ENCODE results near the gene PDE4A. TPM values are rescaled to one million over a fixed set of nuclear protein-coding genes. Genes with fewer than 3 reads are reported as not detected.
"Not testable (repeated sequence)": the region's sequence is repeated elsewhere in the genome, so short reads cannot be mapped to it uniquely, and the experiment has no call there.

Gene PDE4A
- polyA plus RNA-seq, 1 donor = 5.0 TPM

GRCh38 chr19:10404888-10405820, 15.2 kb upstream of the PDE4A start:
- no peak for DNase-seq

- DNase-seq = no peak
These were observed 14.1 kb upstream of the PDE4A start for GRCh38 chr19:10406191-10406590.

- no peak for DNase-seq
These were observed 13.2 kb upstream of the PDE4A start for GRCh38 chr19:10407096-10407495.

GRCh38 chr19:10408511-10409283, 11.6 kb upstream of the PDE4A start:
- DNase-seq = no peak

- not testable (repeated sequence) for DNase-seq
These were observed 9.1 kb upstream of the PDE4A start for GRCh38 chr19:10411224-10411623.

- no peak for DNase-seq
These were observed 7.9 kb upstream of the PDE4A start for GRCh38 chr19:10412257-10412977.

- DNase-seq = no peak
These were observed 4.3 kb upstream of the PDE4A start for GRCh38 chr19:10416083-10416379.

GRCh38 chr19:10416380-10417257, 3.7 kb upstream of the PDE4A start:
- DNase-seq = peak; percentile 77

GRCh38 chr19:10417541-10418234, 2.6 kb upstream of the PDE4A start:
- no peak for DNase-seq

- DNase-seq = no peak
These were observed 2.2 kb upstream of the PDE4A start for GRCh38 chr19:10418235-10418484.

- DNase-seq = no peak
These were observed 1.7 kb upstream of the PDE4A start for GRCh38 chr19:10418485-10419199.

GRCh38 chr19:10419200-10419645, 1.1 kb upstream of the PDE4A start:
- no peak for DNase-seq

GRCh38 chr19:10419646-10420443, 493 bp upstream of the PDE4A start:
- no peak for DNase-seq

GRCh38 chr19:10421240-10422045, 1.1 kb downstream of the PDE4A start:
- DNase-seq = no peak

GRCh38 chr19:10422046-10422461, 1.7 kb downstream of the PDE4A start:
- DNase-seq = no peak

- DNase-seq = no peak
These were observed 2.5 kb downstream of the PDE4A start for GRCh38 chr19:10422846-10423245.

- DNase-seq = peak; percentile 73
These were observed 3.8 kb downstream of the PDE4A start for GRCh38 chr19:10424011-10424637.

- DNase-seq = no peak
These were observed 6.8 kb downstream of the PDE4A start for GRCh38 chr19:10427169-10427568.

- no peak for DNase-seq
These were observed 8.7 kb downstream of the PDE4A start for GRCh38 chr19:10428996-10429381.

Data from hindlimb muscle (tissue), 1 donor.